CMK (cell line): ENCODE results near the gene MAGEB1.

Experiments
- DNase-seq: peaks from one replicate; pipeline ENCODE4 v3.0.0-alpha.2; 2010; ENCODE audit warnings: low read depth

MAGEB1 gene

GRCh38 chrX:30296408-30297254 is 49.7 kb downstream of the MAGEB1 start:
- DNase-seq, result no peak

DNA sequence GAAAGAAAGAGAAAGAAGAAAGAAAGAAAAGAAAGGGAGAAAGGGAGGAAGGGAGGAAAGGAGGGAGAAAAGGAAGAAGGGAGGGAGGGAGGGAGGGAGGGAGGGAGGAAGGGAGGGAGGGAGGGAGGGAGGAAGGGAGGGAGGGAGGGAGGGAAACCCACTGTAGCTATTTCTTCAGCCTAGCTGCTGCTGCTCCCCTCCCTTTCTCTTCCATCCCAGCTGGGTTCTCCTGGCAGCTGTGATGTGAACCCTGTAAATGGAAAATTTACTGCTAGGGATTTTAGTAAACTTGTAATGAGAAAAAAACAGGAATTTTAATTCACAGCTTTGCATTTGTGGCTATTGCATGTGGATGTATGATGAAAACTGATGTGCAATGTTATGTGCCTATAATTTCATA is 54.3 kb downstream of the MAGEB1 start:
- DNase-seq, result no peak
